GM12891 (cell line): ENCODE data around the gene GNL2.

Experiments
- PAX5 ChIP-seq: IDR thresholded peaks from 2 replicates; pipeline ENCODE4 v1.6.1; 2011; ENCODE audit warnings: low read length, moderate library complexity, mild to moderate bottlenecking; ENCODE audit not compliant: insufficient read depth, severe bottlenecking
- POLR2A ChIP-seq: IDR thresholded peaks from 2 replicates; pipeline ENCODE4 v1.6.1; 2011; ENCODE audit warnings: low read depth, low read length, control low read depth
- POLR2AphosphoS5 ChIP-seq: IDR thresholded peaks from 2 replicates; pipeline ENCODE4 v1.6.1; 2011; ENCODE audit warnings: low read depth, low read length, control low read depth
- TAF1 ChIP-seq: IDR thresholded peaks from 2 replicates; pipeline ENCODE4 v1.6.1; 2011; ENCODE audit warnings: low read depth, low read length, control low read depth

GRCh38 chr1:37553598-37553926 is 42.2 kb downstream of the GNL2 start:
- TF ChIP-seq POLR2A (no peak), PAX5 (no peak), TAF1 (no peak), POLR2AphosphoS5 (no peak)
